NK-92 (cell line): ENCODE results near the gene GBX2.
"Not testable (repeated sequence)": the region's sequence is repeated elsewhere in the genome, so short reads cannot be mapped to it uniquely, and the experiment has no call there.

Experiments
- DNase-seq: peaks from one replicate; lab custom pipeline; 2025; ENCODE audit not compliant: unreplicated experiment; lab: John Stamatoyannopoulos, UW

GBX2 gene

DNA sequence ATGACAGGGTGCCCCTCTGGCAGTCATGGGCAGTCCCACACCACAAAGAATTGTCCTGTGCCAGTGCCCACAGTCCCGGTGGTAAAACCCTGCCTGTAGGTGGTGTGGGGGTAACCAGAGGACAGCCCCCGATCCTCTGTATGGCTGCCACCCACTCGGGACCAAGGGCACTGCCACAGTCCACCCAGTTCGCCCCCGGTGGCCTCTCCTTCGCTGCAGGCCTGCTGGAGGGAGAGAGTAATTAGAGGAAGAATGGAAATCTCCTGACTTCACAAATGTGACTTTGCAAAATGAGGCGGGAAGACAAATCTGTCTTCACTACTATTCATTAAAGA is 11.4 kb downstream of the GBX2 start:
- no peak for DNase-seq

DNA sequence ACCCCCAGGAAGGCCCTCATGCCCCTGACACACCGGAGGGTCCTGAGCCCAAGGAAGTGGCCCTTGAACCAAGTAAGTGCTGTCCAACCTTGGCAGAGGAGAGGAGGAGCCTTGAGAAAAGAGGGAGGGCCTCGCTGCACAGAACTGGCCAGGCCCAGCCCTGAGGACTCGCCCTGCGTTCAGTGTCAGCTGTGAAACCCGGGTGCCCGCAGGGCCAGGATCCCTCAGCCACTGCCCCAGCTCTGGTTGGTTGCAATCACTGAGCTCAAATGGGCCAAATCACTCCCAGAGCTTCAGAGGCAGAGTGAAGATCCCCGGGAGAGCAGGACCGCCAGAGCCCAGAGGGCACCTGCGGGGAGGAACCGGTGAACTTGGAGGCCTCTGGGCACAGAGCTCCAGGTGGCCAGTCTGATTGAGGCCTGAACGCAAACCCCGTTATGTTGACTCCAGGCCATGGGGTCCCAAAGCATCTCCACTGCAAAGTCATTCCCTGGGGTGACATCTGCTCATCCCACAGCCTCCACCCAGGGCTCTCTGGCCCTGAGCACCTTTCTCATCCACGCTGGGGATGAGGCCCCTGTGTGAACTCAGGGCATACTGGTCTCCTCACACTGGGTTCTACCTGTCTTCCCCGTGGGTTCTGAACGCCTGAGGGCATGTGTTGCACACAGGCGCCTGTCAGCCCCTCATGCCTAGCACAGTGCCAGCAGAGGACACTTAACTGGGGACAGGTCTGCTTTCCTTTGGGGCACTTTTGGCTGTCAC is 11.9 kb downstream of the GBX2 start:
- DNase-seq = no peak

DNA sequence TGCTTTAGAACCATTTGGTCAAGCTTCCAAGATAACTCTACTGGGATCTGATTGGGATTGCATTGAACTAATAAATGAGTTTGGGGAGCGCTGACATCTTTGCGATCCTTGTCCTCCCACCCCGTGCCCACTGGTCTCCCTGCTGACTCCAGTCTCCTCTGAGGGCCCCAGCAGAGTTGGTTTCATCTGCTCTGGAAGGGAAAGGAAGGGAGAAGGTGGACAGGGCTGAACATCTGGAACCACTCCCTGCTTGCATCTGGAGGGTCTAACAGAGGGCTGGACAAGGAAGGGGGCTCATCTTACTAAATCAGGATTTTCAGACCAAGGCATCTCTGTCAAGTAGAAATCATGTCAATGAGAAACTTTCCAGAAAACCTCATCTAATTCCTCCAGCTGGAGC is 12.8 kb downstream of the GBX2 start:
- no peak for DNase-seq

DNA sequence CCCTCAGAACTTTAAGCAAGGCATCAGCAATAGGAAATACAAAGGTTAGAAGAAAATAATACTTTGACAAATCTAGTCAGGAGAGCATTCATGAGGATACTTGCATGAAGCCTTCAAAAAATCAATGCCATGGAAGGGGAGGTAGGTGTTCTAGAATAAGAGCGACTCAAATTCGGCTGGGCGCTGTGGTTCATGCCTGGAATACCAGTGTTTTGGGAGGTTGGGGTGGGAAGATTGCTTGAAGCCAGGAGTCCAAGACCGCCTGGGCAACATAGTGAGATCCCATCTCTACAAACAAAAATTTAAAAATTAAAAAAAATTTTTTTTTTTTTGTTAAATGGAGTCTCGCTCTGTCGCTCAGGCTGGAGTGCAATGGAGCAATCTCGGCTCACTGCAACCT is 21.8 kb downstream of the GBX2 start:
- no peak for DNase-seq

DNA sequence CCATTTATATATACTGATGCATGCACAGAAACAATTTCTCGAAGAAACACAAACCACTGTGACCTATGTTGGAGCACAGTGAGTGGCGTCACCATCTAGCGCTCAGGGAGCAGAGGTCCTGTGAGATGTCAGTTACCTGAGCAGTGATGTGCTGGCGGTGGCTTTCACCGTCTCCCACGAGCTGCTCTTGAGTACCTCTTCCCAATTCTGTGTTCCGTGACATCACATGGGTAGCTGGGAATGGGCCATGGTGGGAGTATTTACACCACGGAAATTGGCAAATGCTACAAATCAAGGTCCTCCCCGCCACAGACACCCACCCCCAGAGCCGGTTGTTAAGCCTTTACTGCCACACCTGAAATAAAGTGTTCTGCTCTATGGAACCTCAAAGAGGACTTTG is 24.4 kb downstream of the GBX2 start:
- DNase-seq = no peak

DNA sequence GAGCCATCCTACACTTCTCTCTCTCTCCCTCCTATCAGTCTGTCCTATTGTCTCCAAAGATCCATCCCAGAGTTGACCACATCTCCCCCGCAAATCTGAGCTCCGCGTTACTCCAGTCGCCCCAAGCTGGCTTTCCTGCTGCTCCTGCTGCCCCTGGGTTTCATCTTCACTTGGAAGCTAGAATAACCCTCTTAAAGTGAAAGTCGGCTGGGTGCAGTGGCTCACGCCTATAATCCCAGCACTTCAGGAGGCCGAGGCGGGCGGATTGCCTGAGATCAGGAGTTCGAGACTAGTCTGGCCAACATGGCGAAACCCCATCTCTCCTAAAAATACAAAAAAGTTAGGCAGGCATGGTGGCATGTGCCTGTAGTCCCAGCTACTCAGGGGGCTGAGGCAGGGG is 26.6 kb downstream of the GBX2 start:
- not testable (repeated sequence) for DNase-seq

DNA sequence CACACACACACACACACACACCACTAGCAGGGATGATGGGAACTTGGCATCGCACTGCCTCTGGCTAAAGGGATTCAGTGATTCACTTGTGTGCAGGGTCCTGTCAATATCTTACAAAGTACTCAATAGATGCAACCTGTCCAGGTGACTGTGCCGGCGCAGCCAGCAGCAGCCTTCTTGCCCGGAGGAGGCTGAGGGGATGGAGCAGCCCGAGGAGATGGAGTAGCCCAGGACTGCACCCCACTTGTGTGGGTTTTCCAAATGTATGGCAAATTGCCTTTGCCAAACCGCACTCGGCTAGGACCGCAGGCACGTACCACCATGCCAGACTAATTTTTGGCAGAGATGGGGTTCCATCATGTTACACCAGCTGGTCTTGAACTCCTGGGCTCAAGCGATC is 31.1 kb downstream of the GBX2 start:
- no peak for DNase-seq

DNA sequence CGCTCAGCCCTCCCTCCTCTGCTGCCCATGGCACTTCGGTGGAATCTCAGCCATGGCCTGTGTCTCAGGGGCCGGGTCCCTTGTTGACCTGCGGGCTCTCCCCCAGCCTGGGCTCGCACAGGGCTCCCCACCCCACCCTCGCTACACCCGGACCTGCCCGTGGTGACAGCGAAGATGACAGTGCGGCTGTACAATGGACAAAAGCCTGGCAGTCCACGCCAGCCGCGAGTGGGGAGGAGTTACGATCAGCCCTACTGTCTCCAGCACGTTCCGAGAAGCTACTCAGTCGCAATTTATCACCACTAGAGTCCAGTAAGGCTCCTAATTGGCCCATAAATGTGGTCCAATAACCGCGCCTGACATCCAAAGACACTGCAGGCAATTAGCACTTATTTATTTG is 31.6 kb downstream of the GBX2 start:
- no peak for DNase-seq

DNA sequence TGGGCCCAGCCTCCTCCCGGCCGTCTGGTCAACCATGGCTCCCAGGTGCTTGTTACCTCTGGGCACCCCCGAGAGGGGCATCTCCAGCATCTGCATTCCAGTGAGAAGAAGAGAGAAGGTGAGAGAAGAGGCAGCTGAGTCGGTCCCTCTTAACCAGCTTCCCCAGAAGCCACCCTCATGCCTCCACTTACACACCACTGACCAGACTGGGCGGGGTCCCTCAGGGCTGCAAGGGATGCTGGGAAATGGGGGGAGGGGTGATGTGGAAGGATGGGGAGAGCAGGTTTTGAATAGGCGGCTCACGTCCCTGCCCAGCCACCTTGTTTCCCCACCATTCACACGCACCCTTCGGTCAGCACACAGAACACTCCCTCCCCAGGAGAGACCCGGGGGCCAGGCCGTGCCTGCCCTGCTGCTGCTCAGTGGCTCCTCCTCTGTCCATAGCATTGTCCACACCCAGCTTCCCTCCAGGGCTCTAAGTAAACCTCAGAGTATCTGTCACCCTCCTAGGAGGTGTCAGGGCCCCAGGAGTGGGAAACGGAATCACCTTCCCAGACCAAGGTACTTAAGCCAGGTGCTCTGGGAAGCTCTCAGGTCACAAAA is 34.7 kb downstream of the GBX2 start:
- no peak for DNase-seq

DNA sequence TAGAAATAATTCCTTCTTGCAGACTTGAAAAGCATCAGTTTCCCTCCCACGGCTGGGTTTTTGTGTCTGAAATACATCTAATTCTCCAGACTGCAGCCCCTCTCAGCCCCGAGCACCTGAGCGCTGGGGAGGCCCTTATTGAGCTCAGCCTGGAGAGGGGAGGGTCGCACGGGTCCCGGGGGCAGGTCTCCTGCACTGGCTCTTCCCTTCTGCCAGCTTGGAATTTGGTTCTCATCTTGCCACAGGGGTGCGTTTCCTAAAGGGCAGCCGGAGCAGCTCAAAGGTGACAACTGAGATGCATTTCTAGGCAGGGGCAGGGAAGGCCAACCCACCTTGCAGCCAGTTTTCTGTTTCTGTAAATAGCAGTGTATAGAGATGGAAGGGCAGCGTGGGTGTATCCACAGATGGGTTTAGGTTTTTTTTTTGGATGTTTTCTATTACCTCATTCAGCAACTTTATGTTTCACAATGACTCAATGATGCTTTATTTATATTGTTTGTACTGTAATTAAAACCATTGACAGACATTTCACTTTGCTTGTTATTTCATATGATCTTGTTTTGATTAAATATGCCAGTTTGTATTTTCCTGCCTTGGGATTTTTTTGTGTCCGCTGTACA is 37.0 kb downstream of the GBX2 start:
- DNase-seq = no peak

DNA sequence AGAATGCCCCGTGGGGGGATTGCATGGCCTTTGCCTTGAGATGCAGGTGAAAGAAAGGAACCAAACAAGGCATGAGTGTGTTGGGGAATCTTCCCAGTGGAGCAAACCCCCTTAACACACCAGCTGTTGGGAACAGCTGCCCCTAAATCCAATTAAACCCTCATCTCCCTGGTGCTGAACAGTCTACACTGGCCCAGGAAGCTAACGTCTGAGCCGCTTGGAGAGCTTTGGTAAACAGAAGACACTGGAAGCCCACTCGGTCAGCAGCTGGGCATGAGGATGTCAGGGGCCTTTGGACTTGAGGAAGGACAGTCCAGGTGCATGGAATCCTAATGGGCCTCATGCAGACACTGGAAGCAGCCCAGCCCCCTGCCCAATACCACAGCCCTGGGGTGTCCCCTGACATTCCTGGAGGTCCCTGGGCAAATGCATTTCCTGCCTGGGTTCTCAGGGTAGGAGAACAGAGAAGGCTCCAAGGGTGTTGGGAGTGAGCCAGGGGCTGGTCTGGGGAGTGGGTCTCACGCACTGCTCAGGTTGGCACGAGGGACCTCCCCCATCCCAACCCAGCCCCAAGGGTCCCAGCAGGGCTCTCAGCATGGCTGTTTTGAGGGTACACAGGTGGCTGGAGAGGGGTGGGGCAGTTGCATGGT is 37.7 kb downstream of the GBX2 start:
- no peak for DNase-seq

DNA sequence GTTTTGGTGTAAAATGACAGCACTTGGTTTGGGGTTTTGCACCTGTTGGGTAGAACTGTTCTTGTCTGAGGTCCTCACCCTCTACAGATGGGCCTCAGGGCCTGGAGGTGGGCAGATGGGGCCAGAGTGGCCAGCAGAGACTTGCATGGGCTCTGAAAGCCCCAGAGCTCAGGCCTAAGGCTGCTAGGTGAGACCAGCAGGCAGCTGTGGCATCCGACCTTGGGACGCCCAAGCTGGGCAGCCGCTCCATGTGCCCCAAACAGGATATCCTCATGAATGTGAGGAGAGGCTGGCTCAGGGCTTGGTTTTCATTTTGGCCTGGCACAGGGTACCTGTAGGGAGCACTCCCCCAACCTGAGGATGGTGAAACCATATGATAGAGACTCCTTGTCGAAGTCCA is 38.3 kb downstream of the GBX2 start:
- no peak for DNase-seq

DNA sequence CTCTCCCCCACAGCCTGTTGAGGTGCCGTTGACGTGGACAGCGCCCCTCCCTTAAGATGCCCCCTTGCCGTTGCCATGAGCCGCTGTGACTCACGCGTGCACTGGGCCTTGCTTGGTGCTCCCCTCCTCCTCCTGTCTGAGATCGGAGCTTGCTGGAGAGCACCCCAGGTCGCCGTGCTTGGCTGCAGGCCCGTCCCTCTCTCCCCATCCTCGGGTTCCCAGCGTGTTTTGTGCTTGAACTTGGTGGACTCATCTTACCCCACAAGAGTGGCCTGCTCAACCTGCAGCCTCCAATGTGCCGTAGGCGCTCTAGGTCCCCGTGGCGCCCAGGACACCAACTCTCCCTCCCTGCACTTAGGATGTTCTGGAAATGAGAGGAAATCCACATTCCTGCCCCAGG is 39.9 kb downstream of the GBX2 start:
- no peak for DNase-seq

DNA sequence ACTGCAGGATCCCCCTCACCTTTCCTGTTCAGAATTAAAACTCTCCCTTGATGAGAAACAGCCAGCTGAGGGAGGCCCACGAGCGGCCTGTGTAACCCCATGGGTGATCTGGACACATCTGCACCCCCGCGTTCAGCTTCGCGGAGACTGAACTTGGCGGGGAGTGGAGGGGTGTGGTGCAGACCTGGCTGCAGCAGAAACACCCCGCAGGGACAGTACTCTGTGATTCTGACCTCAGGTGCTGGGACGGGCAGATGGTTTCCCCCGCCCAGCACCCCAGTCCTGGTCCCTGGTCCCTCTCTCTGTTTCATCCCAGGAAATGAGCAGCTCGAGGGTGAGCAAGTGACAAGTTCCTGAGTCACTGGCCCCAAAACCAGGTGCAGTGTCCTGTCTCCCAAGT is 41.2 kb downstream of the GBX2 start:
- DNase-seq = no peak

DNA sequence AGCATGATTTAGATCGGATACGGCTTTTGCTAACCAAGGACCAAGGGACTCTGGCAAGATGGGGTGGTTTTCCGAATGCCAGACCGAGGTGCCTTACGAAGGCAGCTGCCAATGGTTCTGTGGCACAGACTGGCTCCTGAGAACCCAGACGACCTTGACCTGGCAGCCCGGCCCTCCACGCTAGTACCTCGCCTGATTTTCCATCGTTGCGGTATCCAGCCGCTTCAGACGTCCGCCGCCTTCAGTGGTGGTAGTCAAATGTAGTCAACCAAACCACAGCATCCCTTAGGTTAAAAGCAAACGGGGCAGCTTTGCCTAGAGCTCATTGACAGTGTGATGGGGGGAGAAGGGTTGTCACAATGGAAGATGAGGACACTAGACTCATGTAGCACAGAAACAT is 42.6 kb downstream of the GBX2 start:
- DNase-seq = no peak

DNA sequence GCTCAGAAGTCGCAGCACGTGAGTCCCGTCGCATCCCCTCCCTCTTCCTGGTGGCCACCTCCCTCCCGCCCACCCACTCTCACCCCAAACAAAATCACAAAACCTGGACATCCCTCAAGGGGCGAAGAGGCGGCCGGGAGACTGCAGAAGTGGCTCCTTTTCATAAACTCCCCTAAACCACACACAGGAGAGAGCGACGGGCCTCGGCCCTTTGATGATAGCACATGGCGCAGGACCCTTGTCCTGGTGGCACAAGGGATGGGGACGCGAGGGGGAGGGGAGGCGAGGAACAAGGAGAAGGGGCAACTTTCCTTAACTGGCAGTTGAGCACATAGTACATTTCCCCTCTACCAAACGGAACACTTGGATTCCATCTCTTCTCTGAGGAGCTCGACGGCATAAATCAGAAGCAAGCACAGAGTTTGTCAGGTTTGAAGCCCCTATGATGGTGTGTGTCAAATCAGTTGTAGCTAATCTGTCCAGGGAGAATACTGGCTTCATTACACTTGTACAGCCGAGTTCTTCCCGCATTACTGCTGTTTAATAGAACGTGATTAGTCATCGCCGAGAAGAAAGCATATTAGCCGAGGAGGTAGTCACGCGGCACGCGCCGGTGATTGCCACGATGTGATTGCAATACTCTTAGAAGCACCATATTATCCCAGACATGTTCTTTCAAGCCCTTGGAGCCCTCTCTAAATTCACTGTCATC is 43.8 kb downstream of the GBX2 start:
- DNase-seq = no peak

DNA sequence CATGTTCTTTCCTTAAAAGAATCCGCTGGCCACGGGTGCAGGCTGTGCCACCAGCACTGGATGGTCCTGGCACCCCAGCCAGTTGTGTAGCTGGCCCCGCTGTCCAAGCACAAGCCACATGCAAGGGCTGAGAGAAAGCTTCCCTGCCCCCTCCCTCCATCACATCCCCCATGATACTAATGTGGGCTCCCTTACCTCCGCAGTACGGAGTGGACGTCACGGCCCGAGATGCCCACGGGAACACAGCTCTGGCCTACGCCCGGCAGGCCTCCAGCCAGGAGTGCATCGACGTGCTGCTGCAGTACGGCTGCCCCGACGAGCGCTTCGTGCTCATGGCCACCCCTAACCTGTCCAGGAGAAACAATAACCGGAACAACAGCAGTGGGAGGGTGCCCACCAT is 44.5 kb downstream of the GBX2 start:
- no peak for DNase-seq

DNA sequence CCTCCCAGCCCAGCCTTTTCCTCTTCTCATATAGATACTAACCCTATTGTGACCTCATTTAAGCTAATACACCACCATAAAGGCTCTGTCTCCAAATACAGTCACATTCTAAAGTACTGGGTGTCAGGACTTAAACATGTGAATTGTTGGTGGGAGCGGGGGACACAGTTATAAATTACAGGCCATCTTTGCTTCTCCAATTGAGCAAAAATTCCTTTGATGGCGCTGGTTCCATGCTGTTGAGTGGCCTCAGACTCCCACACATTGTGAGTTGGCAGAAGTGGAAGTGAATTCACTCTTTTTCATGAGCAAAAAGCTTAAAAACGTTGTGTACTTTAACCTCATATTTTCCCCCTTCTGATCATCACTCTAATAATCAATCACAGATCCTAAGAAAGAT is 46.0 kb downstream of the GBX2 start:
- DNase-seq = no peak

DNA sequence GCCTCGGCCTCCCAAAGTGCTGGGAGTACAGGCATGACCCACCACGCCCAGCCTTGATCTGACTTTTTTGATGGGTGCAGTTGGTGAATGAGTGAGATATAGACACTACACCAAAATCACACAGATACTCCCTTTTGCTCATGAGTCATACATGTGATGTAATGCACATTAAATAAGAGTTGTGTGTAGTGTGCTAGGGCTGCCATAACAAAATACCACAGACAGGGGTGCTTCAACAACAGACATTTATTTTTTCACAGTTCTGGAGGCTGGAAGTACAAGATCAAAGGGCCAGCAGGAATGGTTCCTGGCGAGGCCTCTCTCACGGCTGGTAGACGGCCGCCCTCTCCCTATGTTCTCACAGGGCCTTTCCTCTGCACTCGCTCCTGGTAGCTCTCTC is 46.6 kb downstream of the GBX2 start:
- DNase-seq = no peak

DNA sequence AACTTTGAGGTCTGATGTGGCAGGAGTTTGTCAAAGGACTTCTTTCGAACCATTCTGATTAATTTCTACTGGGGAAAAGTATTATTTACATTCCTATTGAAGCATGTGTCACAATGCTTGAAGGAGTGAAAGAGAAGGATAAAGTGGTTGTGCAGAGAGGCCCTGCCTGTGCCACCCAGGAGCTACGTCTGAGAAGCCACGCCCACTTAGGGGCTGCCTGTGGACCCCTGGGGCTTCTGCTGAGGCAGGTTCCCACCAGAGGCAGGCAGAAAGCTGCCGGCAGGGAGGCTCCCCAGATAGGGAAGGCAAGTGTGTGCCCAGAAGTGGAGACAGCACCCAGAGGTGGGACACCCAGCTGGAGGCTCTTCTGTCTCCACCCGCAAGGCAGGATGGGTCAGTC is 47.4 kb downstream of the GBX2 start:
- no peak for DNase-seq

DNA sequence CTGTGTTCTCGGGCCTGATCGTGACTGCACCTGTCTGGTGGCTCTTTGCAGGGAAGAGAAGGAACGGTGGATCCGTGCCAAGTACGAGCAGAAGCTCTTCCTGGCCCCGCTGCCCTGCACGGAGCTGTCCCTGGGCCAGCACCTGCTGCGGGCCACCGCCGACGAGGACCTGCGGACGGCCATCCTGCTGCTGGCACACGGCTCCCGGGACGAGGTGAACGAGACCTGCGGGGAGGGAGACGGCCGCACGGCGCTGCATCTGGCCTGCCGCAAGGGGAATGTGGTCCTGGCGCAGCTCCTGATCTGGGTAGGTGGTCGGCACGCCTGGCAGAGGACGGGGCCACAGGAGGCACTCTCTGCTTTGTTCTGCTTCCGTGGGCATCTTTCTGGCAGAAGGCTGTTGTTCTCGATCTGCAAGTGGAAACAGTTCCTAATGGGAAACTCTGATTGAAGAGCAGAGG is 48.0 kb downstream of the GBX2 start:
- no peak for DNase-seq

DNA sequence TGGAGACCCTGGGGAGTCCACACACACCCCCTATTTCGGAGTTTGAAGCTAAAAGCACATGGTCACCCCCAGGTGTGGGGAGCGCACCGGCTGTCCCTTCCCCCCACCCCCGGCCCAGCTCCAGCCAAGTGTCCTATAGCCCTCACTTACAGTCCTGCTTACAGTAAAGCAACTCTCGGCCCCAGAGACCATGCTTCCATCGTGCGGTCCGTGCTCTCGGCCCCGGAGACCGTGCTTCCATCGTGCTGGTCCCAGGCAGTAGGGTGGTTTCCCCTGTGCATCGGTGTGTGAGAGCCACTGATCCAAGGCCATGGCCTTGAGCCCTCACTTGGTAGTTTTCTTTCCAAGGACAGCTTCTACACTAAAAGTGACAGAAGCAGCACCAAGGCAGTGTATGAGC is 48.7 kb downstream of the GBX2 start:
- no peak for DNase-seq
